Endothelial cell of umbilical vein (primary cell): ENCODE results near the gene FAM181A. TPM values are rescaled to one million over a fixed set of nuclear protein-coding genes. Genes with fewer than 3 reads are reported as not detected.

Source experiments
- BruUV-seq: library from RNA; stranded (reverse); fragments of 400-500 nt; replicated peaks from 2 replicates; lab custom pipeline; 2021; lab: Mats Ljungman, UMichigan
- CTCF ChIA-PET: fragments of 300-600, 350-600 bp; sonication (Branson Sonifier 250); formaldehyde crosslinking; loops from one replicate; lab custom pipeline; 2021; ENCODE audit warnings: antibody characterized with exemption, inconsistent platforms; lab: Charles Lee
- POLR2A ChIA-PET: fragments of 300-600, 350-600 bp; sonication (Branson Sonifier 250); formaldehyde crosslinking; loops from one replicate; lab custom pipeline; 2021; ENCODE audit warnings: antibody characterized with exemption, inconsistent platforms; lab: Charles Lee
- DNase-seq: peaks from one replicate; pipeline ENCODE4 v3.0.0-alpha.2; 2011; ENCODE audit warnings: low read depth, low spot score
- FAIRE-seq: peaks from 2 replicates; lab custom pipeline; 2011; peaks lifted over from hg19 to GRCh38; lab: Jason Lieb, UNC
- H2AFZ ChIP-seq: 2 replicates; pipeline ENCODE4 v1.6.0; 2012; ENCODE audit warnings: low read depth, low read length, control low read depth, inconsistent platforms
- H3K27ac ChIP-seq: 2 replicates; pipeline ENCODE4 v1.5.1; 2011; ENCODE audit warnings: low read depth, mild to moderate bottlenecking, control low read depth, low read length, moderate library complexity; ENCODE audit not compliant: insufficient read depth
- H3K27me3 ChIP-seq, 2 experiments: 2 replicates each; pipeline versions ENCODE4 v1.6.0 to v1.6.1; 2011; ENCODE audit warnings: low read length in 2 of 2, mixed read lengths in 1 of 2; ENCODE audit not compliant: control insufficient read depth in 2 of 2, insufficient read depth in 2 of 2
- H3K36me3 ChIP-seq, 2 experiments: 2 replicates in 1 of 2; 3 replicates in 1 of 2; pipeline ENCODE4 v1.5.1; 2011; ENCODE audit warnings: low read length in 2 of 2, mild to moderate bottlenecking in 1 of 2, moderate library complexity in 1 of 2; ENCODE audit not compliant: control insufficient read depth in 2 of 2, insufficient read depth in 2 of 2; ENCODE audit errors: extremely low read depth in 1 of 2
- H3K4me1 ChIP-seq: 3 replicates; pipeline ENCODE4 v1.5.1; 2011; ENCODE audit warnings: mild to moderate bottlenecking, low read length; ENCODE audit not compliant: control insufficient read depth, insufficient read depth; ENCODE audit errors: extremely low read depth
- H3K4me2 ChIP-seq: 2 replicates; pipeline ENCODE4 v1.6.1; 2011; ENCODE audit warnings: low read length, control low read depth, mixed read lengths; ENCODE audit not compliant: insufficient read depth
- H3K4me3 ChIP-seq, 3 experiments: fragments of 200-600 bp in 1 of 3; sonication (generic), shearing (Covaris generic) in 1 of 3; replicated peaks in 1 of 3; 2 replicates each; pipeline ENCODE4 v1.5.1; 2011 to 2016; ENCODE audit warnings: control low read depth in 3 of 3, low read length in 3 of 3, mild to moderate bottlenecking in 2 of 3, inconsistent platforms in 1 of 3, low read depth in 1 of 3, moderate library complexity in 1 of 3; ENCODE audit not compliant: insufficient read depth in 1 of 3
- H3K79me2 ChIP-seq: 2 replicates; pipeline ENCODE4 v1.6.0; 2012; ENCODE audit warnings: low read length, inconsistent platforms; ENCODE audit not compliant: control insufficient read depth, insufficient read depth
- H3K9ac ChIP-seq: replicated peaks from 2 replicates; pipeline ENCODE3; 2011; ENCODE audit warnings: low read length, control low read depth; ENCODE audit not compliant: insufficient read depth; ENCODE audit errors: extremely low read depth
- H3K9me1 ChIP-seq: replicated peaks from 3 replicates; pipeline ENCODE4 v1.6.0; 2011; ENCODE audit warnings: mild to moderate bottlenecking, low read length; ENCODE audit not compliant: control insufficient read depth, insufficient read depth; ENCODE audit errors: extremely low read depth
- H3K9me3 ChIP-seq: replicated peaks from 2 replicates; pipeline ENCODE4 v1.5.1; 2012; ENCODE audit warnings: low read length, inconsistent platforms; ENCODE audit not compliant: control insufficient read depth, insufficient read depth
- H4K20me1 ChIP-seq: replicated peaks from 2 replicates; pipeline ENCODE3; 2011; ENCODE audit warnings: mild to moderate bottlenecking, low read length; ENCODE audit not compliant: control insufficient read depth, insufficient read depth; ENCODE audit errors: extremely low read depth
- EZH2 ChIP-seq: IDR thresholded peaks from 2 replicates; pipeline ENCODE4 v1.6.1; 2012; ENCODE audit warnings: borderline replicate concordance, low read depth, mild to moderate bottlenecking, moderate library complexity, low read length, inconsistent platforms; ENCODE audit not compliant: severe bottlenecking
- FOS ChIP-seq: IDR thresholded peaks from 2 replicates; pipeline ENCODE4 v1.6.1; 2011; ENCODE audit warnings: mild to moderate bottlenecking, low read length, moderate library complexity, borderline replicate concordance; ENCODE audit not compliant: insufficient read depth
- GATA2 ChIP-seq: IDR thresholded peaks from 2 replicates; pipeline ENCODE4 v1.7.0; 2011; ENCODE audit warnings: low read depth, mild to moderate bottlenecking, moderate library complexity, mixed read lengths, low read length; ENCODE audit not compliant: insufficient read length, insufficient read depth
- JUN ChIP-seq: IDR thresholded peaks from 2 replicates; pipeline ENCODE4 v1.6.1; 2011; ENCODE audit warnings: borderline replicate concordance, low read depth; ENCODE audit not compliant: insufficient read length, insufficient read depth
- MYC ChIP-seq: IDR thresholded peaks from one replicate; pipeline ENCODE4 v1.6.1; 2011; ENCODE audit warnings: mild to moderate bottlenecking, low read depth, low read length
- POLR2A ChIP-seq: IDR thresholded peaks from 2 replicates; pipeline ENCODE4 v1.6.1; 2012; ENCODE audit warnings: low read depth, mild to moderate bottlenecking, control low read depth, low read length
- POLR2AphosphoS5 ChIP-seq: IDR thresholded peaks from 2 replicates; pipeline ENCODE4 v1.6.1; 2012; ENCODE audit warnings: low read depth, mild to moderate bottlenecking, control low read depth, low read length, moderate library complexity; ENCODE audit not compliant: insufficient read depth
- dilution Hi-C: fragments of 300-500 bp; cut with MboI; formaldehyde crosslinking; loops from one replicate; pipeline ENCODE4 v1.15.0; 2019; ENCODE audit warnings: low sequenced_read_pairs; ENCODE audit not compliant: extremely low pct_ligation_motif_present
- intact Hi-C: fragments of 100-400 bp; cut with micrococcal nuclease; formaldehyde crosslinking; loops from one replicate; pipeline ENCODE4 v1.10.0; 2022
- polyA plus RNA-seq, 4 experiments: library from polyadenylated mRNA; depleted of rRNA in 3 of 4; stranded (reverse) in 3 of 4; unstranded in 1 of 4; fragments of >200 nt; gene quantifications; 2 replicates each; pipeline versions ENCODE4 v1.2.1 to v1.2.3, GENCODE V29; 2011 to 2012; ENCODE audit warnings: missing spikeins in 1 of 4
- total RNA-seq: library from RNA; stranded (reverse); gene quantifications from 2 replicates; pipeline ENCODE4 v1.2.3, GENCODE V29; 2021
- TF ChIP-seq, protein P1 (sequence below), 2 donors: IDR thresholded peaks; 1 replicate in 1 of 2; 2 replicates in 1 of 2; pipeline ENCODE4 v1.5.1; 2011; ENCODE audit warnings: low read length in 2 of 2, mild to moderate bottlenecking in 2 of 2, moderate library complexity in 2 of 2, control low read depth in 1 of 2, inconsistent platforms in 1 of 2, low read depth in 1 of 2; ENCODE audit not compliant: insufficient read depth in 1 of 2; ENCODE audit errors: extremely low read depth in 1 of 2
- TF ChIP-seq, protein P2 (sequence below): IDR thresholded peaks from 2 replicates; pipeline ENCODE4 v1.6.1; 2011; ENCODE audit not compliant: insufficient read depth, insufficient read length

Gene FAM181A
- total and polyA plus RNA-seq, 2 donors (not counting 3 experiments of a cell fraction or from before 2014, with no cell fraction given): not detected

DNA sequence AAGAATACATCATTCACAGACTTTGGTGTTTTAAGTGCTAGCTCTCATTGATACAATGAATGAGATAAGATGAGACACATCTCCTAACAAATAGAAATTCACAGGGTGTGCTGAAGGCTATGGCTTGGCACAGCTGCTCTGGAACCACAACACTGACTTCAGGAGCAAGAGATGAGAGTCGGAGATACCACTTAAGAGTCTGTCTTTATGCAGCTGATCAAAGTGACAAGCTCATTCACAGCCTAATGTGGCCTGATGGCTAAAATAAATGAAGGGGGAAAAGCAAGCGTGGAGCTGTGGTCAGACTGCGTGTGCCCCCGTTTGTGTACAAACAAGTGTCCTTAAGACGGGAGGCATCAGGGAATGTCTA is 29.7 kb upstream of the FAM181A start:
- CTCF ChIA-PET: interaction anchor here (0.9 to 1.6 kb wide), 2 partner anchors 9 to 42 kb away, joined by 3 to 4 read pairs; no protein-coding TSS in a partner anchor
- no peak overlapping the region for H3K27ac ChIP-seq
- dilution Hi-C loops (no loop called here), intact Hi-C loops (no loop called here)
- no peaks in the 10 kb centered on the region for H3K79me2 ChIP-seq
- BruUV-seq: no TSS peak
- DNase-seq (no peak), FAIRE-seq (no peak)
- no peaks in the 10 kb centered on the region for H3K36me3 ChIP-seq
- H3K4me1 ChIP-seq: no peaks in the 10 kb centered on the region
- no peak overlapping the region for H3K4me2 ChIP-seq
- H2AFZ ChIP-seq: no peak overlapping the region
- no peak overlapping the region for H3K9ac ChIP-seq
- H4K20me1 ChIP-seq: no peaks in the 10 kb centered on the region
- H3K27me3 ChIP-seq: no peaks in the 10 kb centered on the region
- POLR2A ChIA-PET: no interaction called here
- no peaks in the 10 kb centered on the region for H3K9me3 ChIP-seq
- no peak overlapping the region for H3K4me3 ChIP-seq
- TF ChIP-seq, protein P1, sequence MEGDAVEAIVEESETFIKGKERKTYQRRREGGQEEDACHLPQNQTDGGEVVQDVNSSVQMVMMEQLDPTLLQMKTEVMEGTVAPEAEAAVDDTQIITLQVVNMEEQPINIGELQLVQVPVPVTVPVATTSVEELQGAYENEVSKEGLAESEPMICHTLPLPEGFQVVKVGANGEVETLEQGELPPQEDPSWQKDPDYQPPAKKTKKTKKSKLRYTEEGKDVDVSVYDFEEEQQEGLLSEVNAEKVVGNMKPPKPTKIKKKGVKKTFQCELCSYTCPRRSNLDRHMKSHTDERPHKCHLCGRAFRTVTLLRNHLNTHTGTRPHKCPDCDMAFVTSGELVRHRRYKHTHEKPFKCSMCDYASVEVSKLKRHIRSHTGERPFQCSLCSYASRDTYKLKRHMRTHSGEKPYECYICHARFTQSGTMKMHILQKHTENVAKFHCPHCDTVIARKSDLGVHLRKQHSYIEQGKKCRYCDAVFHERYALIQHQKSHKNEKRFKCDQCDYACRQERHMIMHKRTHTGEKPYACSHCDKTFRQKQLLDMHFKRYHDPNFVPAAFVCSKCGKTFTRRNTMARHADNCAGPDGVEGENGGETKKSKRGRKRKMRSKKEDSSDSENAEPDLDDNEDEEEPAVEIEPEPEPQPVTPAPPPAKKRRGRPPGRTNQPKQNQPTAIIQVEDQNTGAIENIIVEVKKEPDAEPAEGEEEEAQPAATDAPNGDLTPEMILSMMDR (IDR thresholded peaks at IDR 0.05; ENCODE audit: extremely low read depth in 1 of 2, insufficient read depth in 1 of 2, low read depth in 1 of 2, low read length in 2 of 2): no peak
- TF ChIP-seq POLR2A (no peak), MYC (no peak), POLR2AphosphoS5 (no peak), GATA2 (no peak), FOS (no peak), JUN (no peak), EZH2 (no peak)
- TF ChIP-seq, protein P2, sequence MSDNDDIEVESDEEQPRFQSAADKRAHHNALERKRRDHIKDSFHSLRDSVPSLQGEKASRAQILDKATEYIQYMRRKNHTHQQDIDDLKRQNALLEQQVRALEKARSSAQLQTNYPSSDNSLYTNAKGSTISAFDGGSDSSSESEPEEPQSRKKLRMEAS: no peak
- H3K9me1 ChIP-seq: no peaks in the 10 kb centered on the region
